Lower lobe of right lung (tissue), 2 donors: ENCODE results near the gene GRIA3. TPM values are rescaled to one million over a fixed set of nuclear protein-coding genes. Genes with fewer than 3 reads are reported as not detected.

Source experiments
- ATAC-seq, 2 donors: fragments of 200-7000 bp; cut with Tn5 transposase; one replicate each; pipeline ENCODE4 v1.9.1; 2020 to 2022; ENCODE audit warnings: mild to moderate bottlenecking in 2 of 2, moderate library complexity in 2 of 2
- DNase-seq: peaks from one replicate; pipeline ENCODE4 v3.0.0-alpha.2; 2020
- H3K27ac ChIP-seq: fragments of 200-600 bp; one replicate; pipeline ENCODE4 v1.8.0; 2022
- H3K27me3 ChIP-seq: fragments of 200-600 bp; one replicate; pipeline ENCODE4 v1.8.0; 2022; ENCODE audit warnings: low read depth
- H3K36me3 ChIP-seq: fragments of 200-600 bp; one replicate; pipeline ENCODE4 v1.8.0; 2022; ENCODE audit warnings: mild to moderate bottlenecking
- H3K4me1 ChIP-seq: fragments of 200-600 bp; one replicate; pipeline ENCODE4 v1.8.0; 2022
- H3K4me3 ChIP-seq: fragments of 200-600 bp; one replicate; pipeline ENCODE4 v1.8.0; 2022; ENCODE audit warnings: mild to moderate bottlenecking
- H3K9me3 ChIP-seq: fragments of 200-600 bp; one replicate; pipeline ENCODE4 v1.8.0; 2022
- CTCF ChIP-seq: fragments of 200-600 bp; IDR thresholded peaks from one replicate; pipeline ENCODE4 v1.8.0; 2022; ENCODE audit warnings: antibody characterized with exemption, mild to moderate bottlenecking
- intact Hi-C: fragments of 100-400 bp; cut with DNase I; formaldehyde crosslinking; loops from one replicate; pipeline ENCODE4 v1.11.0; 2022
- total RNA-seq: library from RNA; stranded (reverse); fragmentation: NEBNext Ultra II Directional; extraction: Animal tissue kit (Norgen Biotek cat#: 25700); gene quantifications from one replicate; pipeline ENCODE4 v1.2.1, GENCODE V29; 2021
- donor health status: DM: no; HTN: yes; CAD: no; lungs with severe emphysema.

GRIA3 gene
- total RNA-seq, 1 donor from 2014 or later, result 0.47 TPM

GRCh38 chrX:123181233-123181914 lies 2.7 kb upstream of the GRIA3 start:
- intact Hi-C loops, result no loop called here

GRCh38 chrX:123184866-123185276 lies 793 bp downstream of the GRIA3 start:
- H3K27me3 ChIP-seq, result no peaks in the 10 kb centered on the region
- H3K36me3 ChIP-seq, result no peaks in the 10 kb centered on the region
- H3K27ac ChIP-seq, result no peak overlapping the region
- DNase-seq, result no peak
- intact Hi-C loops, result no loop called here
- H3K9me3 ChIP-seq, result no peaks in the 10 kb centered on the region
- peak; percentile 15 to 35 for ATAC-seq
- no peaks in the 10 kb centered on the region for H3K4me1 ChIP-seq
- H3K4me3 ChIP-seq, result peak overlapping the region; percentile 30
- no peak for TF ChIP-seq CTCF

More at GRCh38 chrX:123181233-123181914, 2.7 kb upstream of the GRIA3 start:
- no peaks in the 10 kb centered on the region for H3K27me3 ChIP-seq
- no peaks in the 10 kb centered on the region for H3K9me3 ChIP-seq
- H3K4me1 ChIP-seq, result no peaks in the 10 kb centered on the region
- H3K27ac ChIP-seq, result no peak overlapping the region
- TF ChIP-seq CTCF, result no peak
- ATAC-seq (no peak), DNase-seq (no peak)
- no peaks in the 10 kb centered on the region for H3K36me3 ChIP-seq
- no peak overlapping the region for H3K4me3 ChIP-seq

GRCh38 chrX:123185721-123186120 lies 1.6 kb downstream of the GRIA3 start:
- H3K4me1 ChIP-seq, result no peaks in the 10 kb centered on the region
- H3K4me3 ChIP-seq, result no peak overlapping the region
- no peak for ATAC-seq
- H3K27me3 ChIP-seq, result no peaks in the 10 kb centered on the region
- no peak for TF ChIP-seq CTCF
- DNase-seq, result no peak
- no peak overlapping the region for H3K27ac ChIP-seq
- H3K9me3 ChIP-seq, result no peaks in the 10 kb centered on the region
- intact Hi-C loops, result no loop called here
- H3K36me3 ChIP-seq, result no peaks in the 10 kb centered on the region

GRCh38 chrX:123186801-123187200 lies 2.7 kb downstream of the GRIA3 start:
- no peak overlapping the region for H3K27ac ChIP-seq
- intact Hi-C loops, result no loop called here

GRCh38 chrX:123188081-123188480 lies 4.0 kb downstream of the GRIA3 start:
- H3K4me1 ChIP-seq, result no peaks in the 10 kb centered on the region
- no peak for ATAC-seq
- no peaks in the 10 kb centered on the region for H3K9me3 ChIP-seq
- no peak for DNase-seq
- H3K27me3 ChIP-seq, result no peaks in the 10 kb centered on the region
- H3K27ac ChIP-seq, result no peak overlapping the region
- intact Hi-C loops, result no loop called here
- H3K36me3 ChIP-seq, result no peaks in the 10 kb centered on the region
- H3K4me3 ChIP-seq, result no peak overlapping the region
- TF ChIP-seq CTCF, result no peak

More at GRCh38 chrX:123186801-123187200, 2.7 kb downstream of the GRIA3 start:
- Histone ChIP-seq H3K4me1 (no peaks in the 10 kb centered on the region), H3K4me3 (no peak overlapping the region), H3K36me3 (no peaks in the 10 kb centered on the region), H3K9me3 (no peaks in the 10 kb centered on the region), H3K27me3 (no peaks in the 10 kb centered on the region)
- DNase-seq, result no peak
- ATAC-seq, result no peak
- no peak for TF ChIP-seq CTCF
